ENCODE results near the gene PIAS4. TPM values are rescaled to one million over a fixed set of nuclear protein-coding genes. Genes with fewer than 3 reads are reported as not detected.
A peak's percentile ranks its signal among the peaks of the same experiment; 100 is the strongest.

PIAS4 gene
- total RNA-seq, 1 donor from 2014 or later, result 95.8 TPM

- peaks cover 18% of the 10 kb centered on the region for H3K4me1 Mint-ChIP-seq (ENCODE audit: low read depth, unreplicated experiment)
- peaks cover 3% of the 10 kb centered on the region for H3K9me3 Mint-ChIP-seq (ENCODE audit: unreplicated experiment)
- peaks cover 6% of the 10 kb centered on the region for H3K27me3 Mint-ChIP-seq (ENCODE audit: unreplicated experiment)
- peak; percentile 87 for DNase-seq
- TF ChIP-seq CTCF (IDR thresholded peaks at IDR 0.05; ENCODE audit: partially characterized antibody, unreplicated experiment), result no peak
- H3K27ac Mint-ChIP-seq (ENCODE audit: unreplicated experiment), result peak overlapping the region; percentile 99
- H3K36me3 Mint-ChIP-seq (ENCODE audit: unreplicated experiment), result no peaks in the 10 kb centered on the region
- peak overlapping the region; percentile 97 for H3K4me3 Mint-ChIP-seq (ENCODE audit: unreplicated experiment)
Measured at GRCh38 chr19:3968556-3969434, 38.7 kb upstream of the PIAS4 start.

- H3K9me3 Mint-ChIP-seq (ENCODE audit: unreplicated experiment), result peaks cover 3% of the 10 kb centered on the region
- H3K27me3 Mint-ChIP-seq (ENCODE audit: unreplicated experiment), result peaks cover 6% of the 10 kb centered on the region
- H3K36me3 Mint-ChIP-seq (ENCODE audit: unreplicated experiment), result no peaks in the 10 kb centered on the region
- H3K4me1 Mint-ChIP-seq (ENCODE audit: low read depth, unreplicated experiment), result peaks cover 18% of the 10 kb centered on the region
- no peak for TF ChIP-seq CTCF (IDR thresholded peaks at IDR 0.05; ENCODE audit: partially characterized antibody, unreplicated experiment)
- peak overlapping the region; percentile 97 for H3K4me3 Mint-ChIP-seq (ENCODE audit: unreplicated experiment)
- peak; percentile 62 for DNase-seq
- peak overlapping the region; percentile 99 for H3K27ac Mint-ChIP-seq (ENCODE audit: unreplicated experiment)
Measured at GRCh38 chr19:3969435-3970312, 37.9 kb upstream of the PIAS4 start.

- H3K27ac Mint-ChIP-seq (ENCODE audit: unreplicated experiment), result peak overlapping the region; percentile 99
- DNase-seq, result no peak
- H3K4me3 Mint-ChIP-seq (ENCODE audit: unreplicated experiment), result peak overlapping the region; percentile 97
- TF ChIP-seq CTCF (IDR thresholded peaks at IDR 0.05; ENCODE audit: partially characterized antibody, unreplicated experiment), result no peak
- H3K4me1 Mint-ChIP-seq (ENCODE audit: low read depth, unreplicated experiment), result peaks cover 18% of the 10 kb centered on the region
- peaks cover 6% of the 10 kb centered on the region for H3K27me3 Mint-ChIP-seq (ENCODE audit: unreplicated experiment)
- H3K9me3 Mint-ChIP-seq (ENCODE audit: unreplicated experiment), result peaks cover 3% of the 10 kb centered on the region
- no peaks in the 10 kb centered on the region for H3K36me3 Mint-ChIP-seq (ENCODE audit: unreplicated experiment)
Measured at GRCh38 chr19:3970313-3970807, 37.2 kb upstream of the PIAS4 start.

GRCh38 chr19:3970808-3971598, 36.5 kb upstream of the PIAS4 start, which contains the start of gene DAPK3:
Gene DAPK3 (minus strand): TSS chr19:3971099. CDS start chr19:3969735, 1,364 bp downstream.
- H3K27ac Mint-ChIP-seq (ENCODE audit: unreplicated experiment), result peak within 1 kb of the TSS; percentile 99
- DNase-seq, result peak; percentile 99
- peaks cover 4% of the 10 kb centered on the region for H3K27me3 Mint-ChIP-seq (ENCODE audit: unreplicated experiment)
- peaks cover 5% of the 10 kb centered on the region for H3K9me3 Mint-ChIP-seq (ENCODE audit: unreplicated experiment)
- H3K4me3 Mint-ChIP-seq (ENCODE audit: unreplicated experiment), result peak within 1 kb of the TSS; percentile 97
- peaks cover 18% of the 10 kb centered on the region for H3K4me1 Mint-ChIP-seq (ENCODE audit: low read depth, unreplicated experiment)
- TF ChIP-seq CTCF (IDR thresholded peaks at IDR 0.05; ENCODE audit: partially characterized antibody, unreplicated experiment), result peak; percentile 41
- H3K36me3 Mint-ChIP-seq (ENCODE audit: unreplicated experiment), result no peaks in the 10 kb centered on the region
